B cell (primary cell): ENCODE results near the gene MACROH2A1.

Source experiments
- EZH2 ChIP-seq: IDR thresholded peaks from 2 replicates; pipeline ENCODE4 v1.6.1; 2012; ENCODE audit warnings: borderline replicate concordance, low read depth, mild to moderate bottlenecking, moderate library complexity, low read length; ENCODE audit not compliant: insufficient read depth, poor library complexity, severe bottlenecking
- TF ChIP-seq, protein P1 (sequence below): fragments of 200-600 bp; IDR thresholded peaks from one replicate; pipeline ENCODE4 v1.8.0; 2022; ENCODE audit warnings: antibody characterized with exemption, mild to moderate bottlenecking

DNA sequence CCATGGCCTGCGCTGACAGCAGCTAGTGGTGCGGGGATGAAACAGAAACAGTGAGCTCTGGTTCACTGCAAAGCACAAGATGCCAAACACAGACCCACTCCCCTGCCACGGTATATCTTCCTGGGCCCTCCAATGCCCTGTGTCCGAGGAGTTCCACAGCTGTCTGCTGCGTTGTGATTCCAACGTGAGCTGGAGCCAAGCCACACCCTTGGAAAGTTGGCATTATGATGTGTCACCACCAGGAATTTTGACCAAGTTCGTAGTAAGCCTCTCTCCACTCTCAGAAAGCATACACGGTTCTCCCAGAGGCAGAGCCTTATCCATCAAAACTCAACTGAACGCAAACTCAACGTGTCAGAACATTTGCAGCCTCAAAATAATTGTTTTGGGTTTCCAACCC, 55.6 kb downstream of the MACROH2A1 start:
- TF ChIP-seq, protein P1, sequence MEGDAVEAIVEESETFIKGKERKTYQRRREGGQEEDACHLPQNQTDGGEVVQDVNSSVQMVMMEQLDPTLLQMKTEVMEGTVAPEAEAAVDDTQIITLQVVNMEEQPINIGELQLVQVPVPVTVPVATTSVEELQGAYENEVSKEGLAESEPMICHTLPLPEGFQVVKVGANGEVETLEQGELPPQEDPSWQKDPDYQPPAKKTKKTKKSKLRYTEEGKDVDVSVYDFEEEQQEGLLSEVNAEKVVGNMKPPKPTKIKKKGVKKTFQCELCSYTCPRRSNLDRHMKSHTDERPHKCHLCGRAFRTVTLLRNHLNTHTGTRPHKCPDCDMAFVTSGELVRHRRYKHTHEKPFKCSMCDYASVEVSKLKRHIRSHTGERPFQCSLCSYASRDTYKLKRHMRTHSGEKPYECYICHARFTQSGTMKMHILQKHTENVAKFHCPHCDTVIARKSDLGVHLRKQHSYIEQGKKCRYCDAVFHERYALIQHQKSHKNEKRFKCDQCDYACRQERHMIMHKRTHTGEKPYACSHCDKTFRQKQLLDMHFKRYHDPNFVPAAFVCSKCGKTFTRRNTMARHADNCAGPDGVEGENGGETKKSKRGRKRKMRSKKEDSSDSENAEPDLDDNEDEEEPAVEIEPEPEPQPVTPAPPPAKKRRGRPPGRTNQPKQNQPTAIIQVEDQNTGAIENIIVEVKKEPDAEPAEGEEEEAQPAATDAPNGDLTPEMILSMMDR, result no peak
- no peak for TF ChIP-seq EZH2
